A549 (cell line): ENCODE measurements around the gene G3BP1.

Source experiments
- CTCF ChIP-seq: fragments of >200 bp; sonication (Bioruptor Twin); formaldehyde crosslinking; IDR thresholded peaks from 3 replicates; pipeline ENCODE4 v1.5.1; 2016
- ELK1 ChIP-seq: fragments of 150-350 bp; IDR thresholded peaks from 2 replicates; pipeline ENCODE4 v1.6.1; 2014; ENCODE audit warnings: low read depth, mild to moderate bottlenecking, low read length
- ESRRA ChIP-seq: fragments of 150-350 bp; IDR thresholded peaks from 2 replicates; pipeline ENCODE4 v1.6.1; 2014; ENCODE audit warnings: mild to moderate bottlenecking, low read length, borderline replicate concordance
- MAFK ChIP-seq: fragments of 450-650 bp; IDR thresholded peaks from 2 replicates; pipeline ENCODE4 v1.6.1; 2014; ENCODE audit not compliant: partially characterized antibody
- NPAS2 ChIP-seq: fragments of 250-450 bp; sonication (Bioruptor Pico); IDR thresholded peaks from 2 replicates; pipeline ENCODE4 v1.8.0; 2022; ENCODE audit warnings: mild to moderate bottlenecking, moderate library complexity, borderline replicate concordance
- PHF8 ChIP-seq: fragments of 200-600 bp; sonication (generic); IDR thresholded peaks from 2 replicates; pipeline ENCODE4 v1.6.1; 2016; ENCODE audit warnings: low read depth, mild to moderate bottlenecking, antibody characterized with exemption, moderate library complexity, borderline replicate concordance
- POLR2AphosphoS2 ChIP-seq: conservative IDR thresholded peaks from 2 replicates; pipeline ENCODE4 v1.6.1; 2012; ENCODE audit warnings: low read length, improper control_type of control experiment, inconsistent platforms
- SMC3 ChIP-seq: fragments of >200 bp; sonication (Bioruptor Twin); formaldehyde crosslinking; IDR thresholded peaks from 3 replicates; pipeline ENCODE4 v1.6.1; 2018; ENCODE audit warnings: inconsistent platforms
- TF ChIP-seq, protein P1 (sequence below): fragments of 200-600 bp; sonication (generic); IDR thresholded peaks from 2 replicates; pipeline ENCODE4 v1.6.1; 2016; ENCODE audit warnings: antibody characterized with exemption, mild to moderate bottlenecking, moderate library complexity
- TF ChIP-seq, protein P2 (sequence below): fragments of 450-650 bp; IDR thresholded peaks from 2 replicates; pipeline ENCODE4 v1.6.1; 2014; ENCODE audit warnings: antibody characterized with exemption
- TF ChIP-seq, protein P3 (sequence below): IDR thresholded peaks from 2 replicates; pipeline ENCODE4 v1.6.1; 2012; ENCODE audit warnings: low read depth, borderline replicate concordance
- TF ChIP-seq, protein P4 (sequence below): IDR thresholded peaks from 2 replicates; pipeline ENCODE4 v1.6.1; 2012

DNA sequence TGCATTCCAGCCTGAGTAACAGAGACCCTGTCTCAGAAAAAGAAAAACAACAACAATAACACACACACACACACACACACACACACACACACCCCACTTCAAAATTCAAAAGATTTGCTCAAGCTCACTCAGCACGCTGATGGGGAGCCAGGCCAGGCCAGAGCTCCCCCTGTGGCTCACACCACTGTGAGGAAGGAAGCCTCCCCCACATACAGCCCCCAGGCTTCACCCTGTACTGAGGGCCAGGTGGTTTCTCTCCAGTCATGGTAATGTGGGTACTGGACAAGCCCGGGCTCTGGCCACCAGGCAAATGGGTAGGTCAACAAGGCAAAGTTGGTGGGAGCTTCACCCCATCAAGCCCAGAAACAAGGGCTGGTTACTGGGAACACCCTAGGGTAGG is 32.4 kb upstream of the G3BP1 start:
- TF ChIP-seq, protein P1, sequence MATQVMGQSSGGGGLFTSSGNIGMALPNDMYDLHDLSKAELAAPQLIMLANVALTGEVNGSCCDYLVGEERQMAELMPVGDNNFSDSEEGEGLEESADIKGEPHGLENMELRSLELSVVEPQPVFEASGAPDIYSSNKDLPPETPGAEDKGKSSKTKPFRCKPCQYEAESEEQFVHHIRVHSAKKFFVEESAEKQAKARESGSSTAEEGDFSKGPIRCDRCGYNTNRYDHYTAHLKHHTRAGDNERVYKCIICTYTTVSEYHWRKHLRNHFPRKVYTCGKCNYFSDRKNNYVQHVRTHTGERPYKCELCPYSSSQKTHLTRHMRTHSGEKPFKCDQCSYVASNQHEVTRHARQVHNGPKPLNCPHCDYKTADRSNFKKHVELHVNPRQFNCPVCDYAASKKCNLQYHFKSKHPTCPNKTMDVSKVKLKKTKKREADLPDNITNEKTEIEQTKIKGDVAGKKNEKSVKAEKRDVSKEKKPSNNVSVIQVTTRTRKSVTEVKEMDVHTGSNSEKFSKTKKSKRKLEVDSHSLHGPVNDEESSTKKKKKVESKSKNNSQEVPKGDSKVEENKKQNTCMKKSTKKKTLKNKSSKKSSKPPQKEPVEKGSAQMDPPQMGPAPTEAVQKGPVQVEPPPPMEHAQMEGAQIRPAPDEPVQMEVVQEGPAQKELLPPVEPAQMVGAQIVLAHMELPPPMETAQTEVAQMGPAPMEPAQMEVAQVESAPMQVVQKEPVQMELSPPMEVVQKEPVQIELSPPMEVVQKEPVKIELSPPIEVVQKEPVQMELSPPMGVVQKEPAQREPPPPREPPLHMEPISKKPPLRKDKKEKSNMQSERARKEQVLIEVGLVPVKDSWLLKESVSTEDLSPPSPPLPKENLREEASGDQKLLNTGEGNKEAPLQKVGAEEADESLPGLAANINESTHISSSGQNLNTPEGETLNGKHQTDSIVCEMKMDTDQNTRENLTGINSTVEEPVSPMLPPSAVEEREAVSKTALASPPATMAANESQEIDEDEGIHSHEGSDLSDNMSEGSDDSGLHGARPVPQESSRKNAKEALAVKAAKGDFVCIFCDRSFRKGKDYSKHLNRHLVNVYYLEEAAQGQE, result no peak
- no peak for TF ChIP-seq POLR2AphosphoS2
- no peak for TF ChIP-seq CTCF
- TF ChIP-seq, protein P2, sequence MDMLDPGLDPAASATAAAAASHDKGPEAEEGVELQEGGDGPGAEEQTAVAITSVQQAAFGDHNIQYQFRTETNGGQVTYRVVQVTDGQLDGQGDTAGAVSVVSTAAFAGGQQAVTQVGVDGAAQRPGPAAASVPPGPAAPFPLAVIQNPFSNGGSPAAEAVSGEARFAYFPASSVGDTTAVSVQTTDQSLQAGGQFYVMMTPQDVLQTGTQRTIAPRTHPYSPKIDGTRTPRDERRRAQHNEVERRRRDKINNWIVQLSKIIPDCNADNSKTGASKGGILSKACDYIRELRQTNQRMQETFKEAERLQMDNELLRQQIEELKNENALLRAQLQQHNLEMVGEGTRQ, result no peak
- TF ChIP-seq SMC3, result no peak
- TF ChIP-seq ESRRA, result no peak
- TF ChIP-seq, protein P3, sequence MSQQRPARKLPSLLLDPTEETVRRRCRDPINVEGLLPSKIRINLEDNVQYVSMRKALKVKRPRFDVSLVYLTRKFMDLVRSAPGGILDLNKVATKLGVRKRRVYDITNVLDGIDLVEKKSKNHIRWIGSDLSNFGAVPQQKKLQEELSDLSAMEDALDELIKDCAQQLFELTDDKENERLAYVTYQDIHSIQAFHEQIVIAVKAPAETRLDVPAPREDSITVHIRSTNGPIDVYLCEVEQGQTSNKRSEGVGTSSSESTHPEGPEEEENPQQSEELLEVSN, result no peak
- TF ChIP-seq PHF8, result no peak
- TF ChIP-seq ELK1, result no peak
- TF ChIP-seq, protein P4, sequence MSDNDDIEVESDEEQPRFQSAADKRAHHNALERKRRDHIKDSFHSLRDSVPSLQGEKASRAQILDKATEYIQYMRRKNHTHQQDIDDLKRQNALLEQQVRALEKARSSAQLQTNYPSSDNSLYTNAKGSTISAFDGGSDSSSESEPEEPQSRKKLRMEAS, result no peak
- no peak for TF ChIP-seq NPAS2
- TF ChIP-seq MAFK, result no peak
